ENCODE results near the gene FSIP2.

Gene FSIP2

GRCh38 chr2:185833864-185834263 is 95.3 kb downstream of the FSIP2 start:
- Histone ChIP-seq H4K5ac (ENCODE audit: low read length) (no peak overlapping the region), H3K23ac (ENCODE audit: low read length) (no peak overlapping the region), H4K8ac (ENCODE audit: low read depth, low read length) (no peak overlapping the region), H3K9ac (ENCODE audit: low read length) (no peak overlapping the region), H2BK15ac (replicated peaks; ENCODE audit: low read depth) (no peak overlapping the region), H2BK5ac (ENCODE audit: low read length) (no peak overlapping the region), H3K4me1 (ENCODE audit: control insufficient read depth, low read depth, low read length) (no peaks in the 10 kb centered on the region), H2BK120ac (ENCODE audit: low read depth, low read length) (no peak overlapping the region), H3K4me2 (ENCODE audit: low read length) (no peak overlapping the region), H3K79me1 (ENCODE audit: low read length) (no peaks in the 10 kb centered on the region), H3K27me3 (ENCODE audit: insufficient read depth, low read length, poor library complexity) (no peaks in the 10 kb centered on the region), H3K4me3 (ENCODE audit: low read length) (no peak overlapping the region), H3K79me2 (ENCODE audit: control insufficient read depth, insufficient read depth, low read length) (no peaks in the 10 kb centered on the region), H3K4ac (ENCODE audit: low read depth, low read length) (no peak overlapping the region), H2AK5ac (ENCODE audit: low read length) (no peak overlapping the region), H3K56ac (ENCODE audit: low read length) (no peak overlapping the region), H3K36me3 (ENCODE audit: control insufficient read depth, insufficient read depth, low read length) (no peaks in the 10 kb centered on the region), H3K27ac (ENCODE audit: low read depth, low read length) (no peak overlapping the region), H3K18ac (ENCODE audit: low read length) (no peak overlapping the region)
- no peak for DNase-seq
- no CpG with 5 or more reads among the region's 1 CpG for WGBS (ENCODE audit: extremely low coverage, insufficient coverage, low lambda C conversion rate)

- no CpG with 5 or more reads among the region's 8 CpGs for WGBS (ENCODE audit: extremely low coverage, insufficient coverage, low lambda C conversion rate)
- no peak overlapping the region for H3K23ac ChIP-seq (ENCODE audit: low read length)
- no peaks in the 10 kb centered on the region for H3K36me3 ChIP-seq (ENCODE audit: control insufficient read depth, insufficient read depth, low read length)
- H3K4me2 ChIP-seq (ENCODE audit: low read length) = no peak overlapping the region
- no peak overlapping the region for H3K27ac ChIP-seq (ENCODE audit: low read depth, low read length)
- H3K4me3 ChIP-seq (ENCODE audit: low read length) = no peak overlapping the region
- no peaks in the 10 kb centered on the region for H3K79me1 ChIP-seq (ENCODE audit: low read length)
- no peak overlapping the region for H4K5ac ChIP-seq (ENCODE audit: low read length)
- H2BK15ac ChIP-seq (replicated peaks; ENCODE audit: low read depth) = no peak overlapping the region
- peak; percentile 12 for DNase-seq
- no peaks in the 10 kb centered on the region for H3K79me2 ChIP-seq (ENCODE audit: control insufficient read depth, insufficient read depth, low read length)
- H3K4me1 ChIP-seq (ENCODE audit: control insufficient read depth, low read depth, low read length) = no peaks in the 10 kb centered on the region
- H4K8ac ChIP-seq (ENCODE audit: low read depth, low read length) = no peak overlapping the region
- H3K27me3 ChIP-seq (ENCODE audit: insufficient read depth, low read length, poor library complexity) = no peaks in the 10 kb centered on the region
- no peak overlapping the region for H2AK5ac ChIP-seq (ENCODE audit: low read length)
- H3K18ac ChIP-seq (ENCODE audit: low read length) = no peak overlapping the region
- H3K9ac ChIP-seq (ENCODE audit: low read length) = no peak overlapping the region
- H3K4ac ChIP-seq (ENCODE audit: low read depth, low read length) = no peak overlapping the region
- no peak overlapping the region for H2BK120ac ChIP-seq (ENCODE audit: low read depth, low read length)
- H2BK5ac ChIP-seq (ENCODE audit: low read length) = no peak overlapping the region
- H3K56ac ChIP-seq (ENCODE audit: low read length) = no peak overlapping the region
These were observed 97.4 kb downstream of the FSIP2 start for GRCh38 chr2:185835974-185836373.

- Histone ChIP-seq H2AK5ac (ENCODE audit: low read length) (no peak overlapping the region), H3K9ac (ENCODE audit: low read length) (no peak overlapping the region), H3K18ac (ENCODE audit: low read length) (no peak overlapping the region), H3K23ac (ENCODE audit: low read length) (no peak overlapping the region), H3K4me2 (ENCODE audit: low read length) (no peak overlapping the region), H2BK15ac (replicated peaks; ENCODE audit: low read depth) (no peak overlapping the region), H2BK120ac (ENCODE audit: low read depth, low read length) (no peak overlapping the region), H3K4ac (ENCODE audit: low read depth, low read length) (no peak overlapping the region), H3K56ac (ENCODE audit: low read length) (no peak overlapping the region), H3K79me1 (ENCODE audit: low read length) (no peaks in the 10 kb centered on the region), H4K8ac (ENCODE audit: low read depth, low read length) (no peak overlapping the region), H3K36me3 (ENCODE audit: control insufficient read depth, insufficient read depth, low read length) (no peaks in the 10 kb centered on the region), H3K4me1 (ENCODE audit: control insufficient read depth, low read depth, low read length) (no peaks in the 10 kb centered on the region), H3K4me3 (ENCODE audit: low read length) (no peak overlapping the region), H4K5ac (ENCODE audit: low read length) (no peak overlapping the region), H3K27ac (ENCODE audit: low read depth, low read length) (no peak overlapping the region), H3K79me2 (ENCODE audit: control insufficient read depth, insufficient read depth, low read length) (no peaks in the 10 kb centered on the region), H2BK5ac (ENCODE audit: low read length) (no peak overlapping the region), H3K27me3 (ENCODE audit: insufficient read depth, low read length, poor library complexity) (no peaks in the 10 kb centered on the region)
- no peak for DNase-seq
- WGBS (ENCODE audit: extremely low coverage, insufficient coverage, low lambda C conversion rate) = no CpG with 5 or more reads among the region's 4 CpGs
These were observed 116.3 kb downstream of the FSIP2 start for GRCh38 chr2:185854885-185855284.

- H3K27ac ChIP-seq (ENCODE audit: low read depth, low read length) = no peak overlapping the region
- no peak overlapping the region for H2AK5ac ChIP-seq (ENCODE audit: low read length)
- no peak overlapping the region for H3K4me3 ChIP-seq (ENCODE audit: low read length)
- H3K23ac ChIP-seq (ENCODE audit: low read length) = no peak overlapping the region
- DNase-seq = no peak
- H3K36me3 ChIP-seq (ENCODE audit: control insufficient read depth, insufficient read depth, low read length) = no peaks in the 10 kb centered on the region
- no peaks in the 10 kb centered on the region for H3K4me1 ChIP-seq (ENCODE audit: control insufficient read depth, low read depth, low read length)
- H2BK120ac ChIP-seq (ENCODE audit: low read depth, low read length) = no peak overlapping the region
- no peak overlapping the region for H4K8ac ChIP-seq (ENCODE audit: low read depth, low read length)
- no peaks in the 10 kb centered on the region for H3K79me2 ChIP-seq (ENCODE audit: control insufficient read depth, insufficient read depth, low read length)
- H3K9ac ChIP-seq (ENCODE audit: low read length) = no peak overlapping the region
- no peak overlapping the region for H3K56ac ChIP-seq (ENCODE audit: low read length)
- H3K18ac ChIP-seq (ENCODE audit: low read length) = no peak overlapping the region
- no peak overlapping the region for H3K4ac ChIP-seq (ENCODE audit: low read depth, low read length)
- H2BK5ac ChIP-seq (ENCODE audit: low read length) = no peak overlapping the region
- no peaks in the 10 kb centered on the region for H3K79me1 ChIP-seq (ENCODE audit: low read length)
- H2BK15ac ChIP-seq (replicated peaks; ENCODE audit: low read depth) = no peak overlapping the region
- H3K4me2 ChIP-seq (ENCODE audit: low read length) = no peak overlapping the region
- H4K5ac ChIP-seq (ENCODE audit: low read length) = no peak overlapping the region
- no peaks in the 10 kb centered on the region for H3K27me3 ChIP-seq (ENCODE audit: insufficient read depth, low read length, poor library complexity)
These were observed 119.1 kb downstream of the FSIP2 start for GRCh38 chr2:185857691-185858090.

GRCh38 chr2:185859506-185859905 is 120.9 kb downstream of the FSIP2 start:
- no peaks in the 10 kb centered on the region for H3K79me2 ChIP-seq (ENCODE audit: control insufficient read depth, insufficient read depth, low read length)
- H3K36me3 ChIP-seq (ENCODE audit: control insufficient read depth, insufficient read depth, low read length) = no peaks in the 10 kb centered on the region
- H3K9ac ChIP-seq (ENCODE audit: low read length) = no peak overlapping the region
- H3K23ac ChIP-seq (ENCODE audit: low read length) = no peak overlapping the region
- H2AK5ac ChIP-seq (ENCODE audit: low read length) = no peak overlapping the region
- H3K56ac ChIP-seq (ENCODE audit: low read length) = no peak overlapping the region
- no peak overlapping the region for H2BK5ac ChIP-seq (ENCODE audit: low read length)
- H4K8ac ChIP-seq (ENCODE audit: low read depth, low read length) = no peak overlapping the region
- no peaks in the 10 kb centered on the region for H3K79me1 ChIP-seq (ENCODE audit: low read length)
- no peak for DNase-seq
- no peak overlapping the region for H3K4me2 ChIP-seq (ENCODE audit: low read length)
- no peak overlapping the region for H3K4me3 ChIP-seq (ENCODE audit: low read length)
- no peak overlapping the region for H2BK15ac ChIP-seq (replicated peaks; ENCODE audit: low read depth)
- no peak overlapping the region for H4K5ac ChIP-seq (ENCODE audit: low read length)
- no peak overlapping the region for H3K4ac ChIP-seq (ENCODE audit: low read depth, low read length)
- no peaks in the 10 kb centered on the region for H3K4me1 ChIP-seq (ENCODE audit: control insufficient read depth, low read depth, low read length)
- H3K27ac ChIP-seq (ENCODE audit: low read depth, low read length) = no peak overlapping the region
- H3K27me3 ChIP-seq (ENCODE audit: insufficient read depth, low read length, poor library complexity) = no peaks in the 10 kb centered on the region
- H3K18ac ChIP-seq (ENCODE audit: low read length) = no peak overlapping the region
- H2BK120ac ChIP-seq (ENCODE audit: low read depth, low read length) = no peak overlapping the region

- no peak overlapping the region for H4K5ac ChIP-seq (ENCODE audit: low read length)
- no peaks in the 10 kb centered on the region for H3K4me1 ChIP-seq (ENCODE audit: control insufficient read depth, low read depth, low read length)
- no peak overlapping the region for H3K4ac ChIP-seq (ENCODE audit: low read depth, low read length)
- no peak overlapping the region for H3K4me3 ChIP-seq (ENCODE audit: low read length)
- H3K18ac ChIP-seq (ENCODE audit: low read length) = no peak overlapping the region
- no peak overlapping the region for H2AK5ac ChIP-seq (ENCODE audit: low read length)
- no peak overlapping the region for H3K23ac ChIP-seq (ENCODE audit: low read length)
- H3K9ac ChIP-seq (ENCODE audit: low read length) = no peak overlapping the region
- DNase-seq = no peak
- no peaks in the 10 kb centered on the region for H3K36me3 ChIP-seq (ENCODE audit: control insufficient read depth, insufficient read depth, low read length)
- H4K8ac ChIP-seq (ENCODE audit: low read depth, low read length) = no peak overlapping the region
- no CpG with 5 or more reads among the region's 1 CpG for WGBS (ENCODE audit: extremely low coverage, insufficient coverage, low lambda C conversion rate)
- H3K56ac ChIP-seq (ENCODE audit: low read length) = no peak overlapping the region
- H2BK120ac ChIP-seq (ENCODE audit: low read depth, low read length) = no peak overlapping the region
- no peak overlapping the region for H3K27ac ChIP-seq (ENCODE audit: low read depth, low read length)
- H3K4me2 ChIP-seq (ENCODE audit: low read length) = no peak overlapping the region
- no peaks in the 10 kb centered on the region for H3K79me1 ChIP-seq (ENCODE audit: low read length)
- no peaks in the 10 kb centered on the region for H3K27me3 ChIP-seq (ENCODE audit: insufficient read depth, low read length, poor library complexity)
- no peak overlapping the region for H2BK15ac ChIP-seq (replicated peaks; ENCODE audit: low read depth)
- no peak overlapping the region for H2BK5ac ChIP-seq (ENCODE audit: low read length)
- H3K79me2 ChIP-seq (ENCODE audit: control insufficient read depth, insufficient read depth, low read length) = no peaks in the 10 kb centered on the region
These were observed 121.7 kb downstream of the FSIP2 start for GRCh38 chr2:185860321-185860720.

All from mesendoderm (in vitro differentiated cells).